ENCODE data around the gene CPHXL2.

Gene CPHXL2

GRCh38 chr16:75621170-75621477 lies 55.7 kb downstream of the CPHXL2 start:
- TF ChIP-seq CTCF (conservative IDR thresholded peaks at IDR 0.05; ENCODE audit: control insufficient read depth, insufficient read depth, low read depth, low read length), result peak; percentile 50
- peak; percentile 47 for DNase-seq (ENCODE audit: low read depth)
- H3K4me3 ChIP-seq (ENCODE audit: control insufficient read depth, low read depth, low read length), result no peak overlapping the region

GRCh38 chr16:75620326-75621169 lies 56.3 kb downstream of the CPHXL2 start:
- no peak for TF ChIP-seq CTCF (conservative IDR thresholded peaks at IDR 0.05; ENCODE audit: control insufficient read depth, insufficient read depth, low read depth, low read length)
- no peak overlapping the region for H3K4me3 ChIP-seq (ENCODE audit: control insufficient read depth, low read depth, low read length)
- no peak for DNase-seq (ENCODE audit: low read depth)

- H3K4me3 ChIP-seq (ENCODE audit: control insufficient read depth, low read depth, low read length), result no peak overlapping the region
- no peak for TF ChIP-seq CTCF (conservative IDR thresholded peaks at IDR 0.05; ENCODE audit: control insufficient read depth, insufficient read depth, low read depth, low read length)
- DNase-seq (ENCODE audit: low read depth), result no peak
Observed at GRCh38 chr16:75618780-75619179, 58.0 kb downstream of the CPHXL2 start.

GRCh38 chr16:75617121-75617520 lies 59.7 kb downstream of the CPHXL2 start:
- no peak for TF ChIP-seq CTCF (conservative IDR thresholded peaks at IDR 0.05; ENCODE audit: control insufficient read depth, insufficient read depth, low read depth, low read length)
- no peak overlapping the region for H3K4me3 ChIP-seq (ENCODE audit: control insufficient read depth, low read depth, low read length)
- DNase-seq (ENCODE audit: low read depth), result no peak

GRCh38 chr16:75616521-75617010 lies 60.2 kb downstream of the CPHXL2 start:
- no peak for DNase-seq (ENCODE audit: low read depth)
- no peak for TF ChIP-seq CTCF (conservative IDR thresholded peaks at IDR 0.05; ENCODE audit: control insufficient read depth, insufficient read depth, low read depth, low read length)

GRCh38 chr16:75615619-75616018 lies 61.2 kb downstream of the CPHXL2 start:
- TF ChIP-seq CTCF (conservative IDR thresholded peaks at IDR 0.05; ENCODE audit: control insufficient read depth, insufficient read depth, low read depth, low read length), result no peak
- H3K4me3 ChIP-seq (ENCODE audit: control insufficient read depth, low read depth, low read length), result no peak overlapping the region
- DNase-seq (ENCODE audit: low read depth), result no peak

More at GRCh38 chr16:75616521-75617010, 60.2 kb downstream of the CPHXL2 start:
- H3K4me3 ChIP-seq (ENCODE audit: control insufficient read depth, low read depth, low read length), result no peak overlapping the region
